HG03108 (cell line): ENCODE measurements around the gene NPPB.

Experiments
- ATAC-seq: cut with Tn5 transposase; IDR thresholded peaks from one replicate; pipeline ENCODE4 v1.9.1; 2021; ENCODE audit warnings: moderate library complexity; ENCODE audit not compliant: unreplicated experiment

NPPB gene

DNA sequence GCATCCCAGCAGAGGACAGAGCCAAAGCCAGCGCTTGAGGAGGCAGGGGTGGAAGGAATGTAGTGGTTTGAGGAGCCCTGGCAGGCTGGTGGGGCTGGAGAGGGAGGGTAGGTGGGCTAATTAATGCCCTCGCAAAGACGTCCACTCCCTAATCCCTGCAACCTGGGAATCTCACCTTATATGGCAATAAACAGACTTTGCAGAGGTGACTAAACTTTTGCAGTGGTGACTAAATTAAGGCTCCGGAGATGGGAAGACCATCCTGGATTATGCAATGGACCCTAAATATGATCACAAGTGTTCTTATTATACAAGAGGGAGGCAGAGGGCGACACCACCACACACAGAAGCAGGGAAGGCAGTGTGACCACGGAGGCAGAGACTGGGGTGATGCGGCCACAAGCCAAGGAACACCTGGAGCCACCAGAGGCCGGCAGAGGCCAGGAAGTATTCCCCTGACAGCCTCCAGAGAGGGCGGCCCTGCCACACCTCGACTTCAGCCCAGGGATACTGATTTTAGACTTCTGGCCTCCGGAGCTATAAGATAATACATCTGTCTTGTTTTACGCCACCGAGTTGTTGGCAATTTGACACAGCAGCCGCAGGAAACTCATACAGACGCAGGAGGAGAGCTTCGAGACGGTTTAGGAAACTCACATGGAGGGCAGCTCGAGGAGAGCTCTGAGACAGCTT lies 23.1 kb upstream of the NPPB start:
- no peak for ATAC-seq

DNA sequence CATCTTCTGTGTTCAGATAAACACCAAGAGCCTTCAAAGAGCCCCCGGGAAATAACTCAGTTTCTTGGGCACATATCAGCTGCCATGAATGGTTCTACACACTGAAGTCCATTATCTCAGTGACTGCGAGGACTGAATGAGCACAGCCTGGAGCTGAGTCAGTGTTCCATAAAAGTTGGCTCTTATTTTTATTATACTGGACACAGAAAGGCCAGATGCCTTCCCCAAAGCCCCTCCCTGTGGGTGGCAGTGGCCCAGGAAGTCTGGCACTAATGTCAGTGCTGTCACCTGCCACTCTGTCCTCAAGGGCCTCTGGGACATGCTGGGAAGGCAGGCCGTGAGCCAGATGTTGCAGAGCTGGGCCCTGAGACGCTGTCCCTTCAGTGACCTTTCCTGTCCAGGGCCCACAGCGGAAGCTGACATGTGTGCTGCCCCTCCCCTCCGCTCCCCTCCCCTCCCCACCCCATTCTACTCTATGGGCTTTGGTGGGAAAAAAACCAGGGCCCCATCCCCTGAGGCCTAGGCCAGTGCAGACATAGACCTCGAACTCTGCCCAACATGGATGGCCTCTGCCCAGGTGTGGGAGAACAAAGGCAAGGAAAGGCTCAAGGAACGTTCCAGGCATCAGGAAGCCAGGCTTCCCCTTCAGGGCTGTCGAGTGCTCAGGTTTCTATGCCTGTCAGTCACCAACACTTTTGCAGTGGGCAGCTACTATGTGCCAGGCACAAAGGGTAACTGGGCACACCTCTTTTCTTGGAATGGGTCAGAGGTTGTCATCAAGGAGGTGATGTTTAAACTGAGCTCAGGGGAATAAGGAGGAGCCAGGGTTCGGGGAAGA lies 22.4 kb upstream of the NPPB start:
- ATAC-seq: no peak

DNA sequence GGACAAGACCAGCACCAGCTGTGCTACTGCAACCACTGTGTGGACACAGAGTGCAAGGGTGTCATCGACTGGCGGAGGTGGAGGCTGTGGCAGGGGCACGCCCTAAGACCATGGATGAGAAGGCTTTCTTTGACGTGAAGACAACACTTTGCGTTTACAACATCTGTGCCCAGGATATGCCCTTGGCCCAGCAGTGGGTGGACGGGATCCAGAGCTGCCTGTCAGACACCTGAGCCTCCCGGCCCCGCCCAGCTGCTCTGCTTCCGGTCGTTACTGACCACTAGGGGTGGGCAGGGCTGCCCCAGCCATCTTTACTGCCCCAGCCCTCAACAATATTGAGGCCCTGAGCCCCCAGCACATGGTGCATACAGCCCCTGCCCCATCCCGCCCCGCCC lies 21.4 kb upstream of the NPPB start:
- no peak for ATAC-seq

DNA sequence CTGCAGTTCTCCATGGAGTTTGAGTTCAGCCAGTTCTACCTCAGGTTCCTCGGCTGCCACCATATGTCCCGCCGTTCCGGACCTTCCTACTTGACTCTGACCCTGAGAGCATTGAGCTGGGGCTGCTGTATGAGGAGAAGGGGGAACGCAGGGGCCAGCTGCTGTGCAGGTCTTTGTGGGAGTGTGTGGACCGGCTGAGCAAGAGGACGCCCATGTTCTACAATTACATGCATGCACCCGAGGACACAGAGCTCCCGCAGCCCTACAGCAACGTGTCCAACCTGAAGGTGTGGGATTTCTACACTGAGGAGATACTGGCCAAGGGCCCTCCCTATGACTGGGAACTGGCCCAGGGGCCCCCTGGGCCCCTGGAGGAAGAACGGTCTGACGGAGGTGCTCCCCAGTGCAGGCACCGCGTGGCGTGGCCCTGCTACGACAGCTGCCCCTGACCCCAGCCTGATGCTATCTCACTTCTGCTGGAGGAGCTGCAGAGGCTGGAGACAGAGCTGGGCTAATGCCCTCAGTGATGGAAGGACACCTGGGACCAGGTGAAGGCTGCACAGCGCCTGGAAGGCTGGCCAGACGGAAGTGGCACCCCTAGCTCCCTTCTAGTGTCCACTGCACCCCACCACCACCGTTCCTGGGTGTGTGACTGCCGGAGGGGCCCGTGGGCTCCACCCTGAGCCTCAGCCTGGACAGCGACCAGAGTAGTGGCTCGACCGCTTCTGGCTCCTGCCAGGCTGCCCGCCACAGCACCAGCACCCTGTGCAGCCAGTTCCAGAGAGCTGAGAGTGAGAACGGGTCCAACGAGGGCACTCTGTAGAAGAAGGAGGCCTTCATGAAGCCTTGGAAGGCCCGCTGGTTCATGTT lies 20.8 kb upstream of the NPPB start:
- ATAC-seq: no peak

DNA sequence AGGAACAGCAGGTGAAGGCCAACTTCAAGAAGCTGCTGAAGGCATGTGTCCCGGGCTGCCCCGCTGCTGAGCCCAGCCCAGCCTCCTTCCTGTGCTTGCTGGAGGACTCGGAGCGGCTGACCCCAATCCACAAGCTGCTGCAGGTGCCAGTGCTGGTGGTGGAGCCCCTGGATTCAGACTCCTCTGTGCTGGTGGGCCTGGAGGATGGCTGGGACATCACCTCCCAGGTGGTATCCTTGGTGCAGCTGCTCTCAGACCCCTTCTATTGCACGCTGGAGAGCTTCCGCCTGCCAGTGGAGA lies 20.1 kb upstream of the NPPB start:
- ATAC-seq: no peak

DNA sequence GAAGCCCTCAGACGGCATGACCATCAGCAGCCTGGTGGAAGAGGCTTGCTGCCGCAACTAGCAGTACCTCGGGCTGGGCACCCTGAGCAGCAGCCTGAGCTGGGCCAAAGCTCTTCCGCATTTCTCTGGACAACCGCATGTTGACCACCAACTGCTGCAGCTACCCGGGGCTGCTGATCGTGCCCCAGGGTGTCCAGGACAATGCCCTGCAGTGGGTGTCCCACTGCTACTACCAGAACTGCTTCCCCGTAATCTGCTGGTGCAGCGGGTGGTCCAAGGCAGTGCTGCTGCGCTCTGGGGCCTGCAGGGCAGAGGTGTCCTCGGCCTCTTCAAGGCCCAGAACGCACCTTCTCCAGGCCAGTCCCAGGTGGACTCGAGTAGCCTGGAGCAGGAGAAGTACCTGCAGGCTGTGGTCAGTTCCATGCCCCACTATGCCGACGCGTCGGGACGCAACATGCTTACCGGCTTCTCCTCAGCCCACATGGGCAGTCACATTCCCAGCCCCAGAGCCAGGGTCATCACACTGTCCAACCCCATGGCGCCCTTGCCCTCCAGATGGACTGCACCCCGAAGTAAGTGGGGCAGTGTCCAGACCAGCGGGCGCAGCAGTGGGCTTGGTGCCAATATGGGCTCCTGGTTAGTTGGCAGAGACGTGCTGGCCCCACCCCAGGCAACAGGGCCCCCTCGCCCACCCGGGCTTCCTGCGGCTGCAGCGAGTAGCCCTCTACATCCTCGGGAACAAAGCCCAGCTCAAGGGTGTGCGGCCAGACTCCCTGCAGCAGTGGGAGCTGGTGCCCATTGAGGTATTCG lies 19.5 kb upstream of the NPPB start:
- no peak for ATAC-seq

DNA sequence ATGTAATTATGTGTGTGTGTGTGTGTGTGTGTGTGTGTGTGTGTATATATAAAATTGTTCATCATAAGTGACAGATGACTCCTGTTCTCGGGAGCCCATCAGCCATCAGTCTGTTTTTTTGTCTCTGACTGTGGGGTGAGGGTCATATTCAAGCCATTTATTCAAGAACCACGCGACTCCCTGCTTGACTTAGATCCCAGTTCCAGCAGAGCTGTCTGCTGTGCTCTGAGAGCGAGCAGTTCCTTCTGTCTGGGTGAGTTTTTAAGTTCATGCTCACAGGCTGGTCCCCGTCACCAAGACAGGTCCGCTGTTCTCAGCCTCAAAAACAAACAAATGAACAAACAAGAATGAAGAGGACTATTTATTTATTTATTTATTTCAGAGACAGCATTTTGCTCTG lies 18.3 kb upstream of the NPPB start:
- no peak for ATAC-seq

DNA sequence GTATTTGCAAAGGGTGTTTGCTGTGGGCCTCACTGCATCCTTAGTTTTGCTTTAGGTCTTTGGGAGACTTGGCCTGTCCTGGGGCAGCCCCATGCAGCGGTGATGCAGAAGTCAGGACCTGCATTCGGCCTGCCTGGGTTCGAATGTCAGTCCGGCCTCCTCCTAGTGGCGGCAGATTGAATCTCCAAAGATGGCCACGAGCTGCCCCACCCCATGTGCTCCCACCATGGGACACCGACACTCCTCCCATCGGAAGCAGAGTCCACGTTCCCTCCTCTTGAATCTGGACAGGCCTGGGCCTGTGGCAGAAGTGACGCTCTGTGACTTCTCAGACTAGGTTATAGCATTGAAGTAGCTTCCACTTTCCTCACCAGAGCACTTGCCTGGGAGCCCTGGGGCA lies 16.3 kb upstream of the NPPB start:
- no peak for ATAC-seq

DNA sequence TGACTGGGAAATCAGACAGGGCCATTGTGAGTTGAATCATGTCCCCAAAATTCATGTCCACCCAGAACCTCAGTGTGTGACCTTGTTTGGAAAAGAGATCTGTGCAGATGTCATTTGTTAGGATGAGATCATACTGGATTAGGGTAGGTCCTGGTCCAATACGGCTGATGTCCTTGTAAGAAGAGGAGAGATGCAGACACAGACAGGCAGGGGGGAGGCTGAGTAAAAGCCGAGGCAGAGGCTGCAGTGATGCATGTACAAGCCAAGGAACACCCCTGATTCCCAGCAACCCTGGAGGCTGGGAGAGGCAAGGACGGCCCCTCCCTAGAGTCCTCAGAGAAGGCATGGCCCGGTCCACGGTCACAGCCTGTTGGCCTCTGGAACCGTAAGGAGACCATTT lies 15.9 kb upstream of the NPPB start:
- no peak for ATAC-seq

DNA sequence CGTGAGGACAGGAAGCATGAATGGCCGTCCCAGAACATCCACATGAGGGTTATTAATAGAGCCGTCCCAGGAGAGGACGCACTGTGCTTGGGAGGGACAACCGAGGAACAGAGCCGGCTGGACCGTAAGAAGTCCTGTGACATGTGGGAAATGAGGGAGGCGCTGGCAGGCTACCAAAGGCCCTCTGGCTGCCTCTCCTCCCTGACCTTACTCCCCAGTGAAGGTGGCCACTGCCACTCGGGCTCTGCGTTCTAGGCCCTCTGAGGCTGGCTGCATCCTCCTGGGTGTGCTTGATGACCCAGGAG lies 15.5 kb upstream of the NPPB start:
- ATAC-seq: no peak

DNA sequence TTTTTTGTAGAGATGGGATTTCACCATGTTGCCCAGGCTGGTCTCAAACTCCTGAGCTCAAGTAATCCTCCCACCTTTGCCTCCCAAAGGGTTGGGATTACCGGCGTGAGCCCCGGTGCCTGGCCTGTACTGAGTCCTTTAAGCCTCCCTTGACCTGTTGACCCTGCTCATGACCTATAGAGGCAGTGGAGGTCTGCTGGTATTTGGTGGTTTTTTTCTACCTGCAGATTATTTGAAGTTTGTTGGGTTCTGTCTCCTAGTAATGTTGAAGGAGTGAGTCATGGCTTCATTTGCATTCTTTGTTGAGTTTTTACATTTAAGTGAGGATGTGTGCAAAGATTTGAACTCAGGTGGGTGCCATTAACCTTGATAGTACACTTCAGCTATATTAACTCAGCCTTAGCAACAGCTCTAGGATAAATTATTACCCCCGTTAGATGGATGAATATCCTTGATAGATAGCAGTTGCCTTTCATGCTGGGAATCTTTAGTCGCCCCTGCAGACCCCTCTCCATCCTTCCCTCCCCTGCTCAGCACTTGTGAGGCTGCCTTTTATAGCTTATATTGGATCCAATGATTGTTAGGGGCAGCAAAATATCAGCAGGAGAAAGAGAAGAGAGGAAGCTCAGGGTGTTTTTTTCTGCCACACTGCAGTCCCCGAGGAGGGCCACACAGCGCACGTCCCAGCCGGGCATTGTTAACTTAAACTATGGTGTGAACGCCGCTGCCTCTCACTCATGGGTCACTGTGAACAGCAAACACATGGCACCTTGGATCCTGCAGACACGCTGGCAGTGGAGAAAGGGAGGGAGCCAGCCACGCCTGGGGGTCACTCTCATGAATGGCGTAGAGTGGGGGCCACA lies 14.9 kb upstream of the NPPB start:
- no peak for ATAC-seq

DNA sequence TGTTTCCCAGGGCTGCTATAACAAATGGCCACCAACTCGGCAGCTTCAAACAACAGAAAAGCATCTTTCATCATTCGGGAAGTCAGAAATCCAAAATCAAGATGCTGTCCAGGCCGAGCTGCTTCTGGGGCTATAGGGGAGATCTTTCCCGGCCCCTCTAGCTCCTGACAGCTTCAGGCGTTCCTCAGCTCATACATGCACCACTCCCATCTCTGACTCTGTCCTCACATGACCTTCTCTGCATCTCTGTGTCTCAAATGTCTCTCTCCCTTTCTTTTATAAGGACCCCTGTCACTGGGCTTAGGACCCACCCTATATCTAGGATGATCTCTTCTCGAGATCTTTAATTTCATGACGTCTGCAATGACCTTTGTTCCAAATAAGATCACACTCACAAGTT lies 13.8 kb upstream of the NPPB start:
- no peak for ATAC-seq

DNA sequence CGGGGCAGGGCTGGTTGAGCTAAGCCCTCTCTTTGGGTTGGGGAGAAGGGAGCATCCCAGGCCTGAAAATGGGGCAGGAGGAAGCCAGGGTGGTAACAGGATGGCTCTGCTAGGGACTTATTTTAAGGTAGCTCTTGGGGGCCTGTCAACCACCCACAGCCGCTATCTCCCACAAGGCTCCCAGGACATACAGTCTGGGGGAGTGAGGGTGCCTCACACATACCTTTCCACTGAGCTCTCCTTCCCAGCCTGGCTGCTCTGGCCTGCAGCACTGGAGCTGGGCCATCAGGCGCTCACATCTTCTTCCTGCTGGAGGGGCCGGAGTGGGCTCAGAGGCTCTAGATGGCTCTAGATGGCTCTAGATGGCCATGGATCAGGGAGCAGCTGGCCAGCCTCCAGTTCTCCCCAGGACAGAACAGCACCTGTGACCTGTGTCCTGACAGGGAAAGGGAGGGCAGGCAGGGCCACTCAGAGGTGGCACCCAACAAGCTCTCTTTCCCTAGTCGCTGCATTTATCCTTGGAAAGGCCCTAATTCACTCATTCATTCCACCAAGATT lies 11.0 kb upstream of the NPPB start:
- no peak for ATAC-seq

DNA sequence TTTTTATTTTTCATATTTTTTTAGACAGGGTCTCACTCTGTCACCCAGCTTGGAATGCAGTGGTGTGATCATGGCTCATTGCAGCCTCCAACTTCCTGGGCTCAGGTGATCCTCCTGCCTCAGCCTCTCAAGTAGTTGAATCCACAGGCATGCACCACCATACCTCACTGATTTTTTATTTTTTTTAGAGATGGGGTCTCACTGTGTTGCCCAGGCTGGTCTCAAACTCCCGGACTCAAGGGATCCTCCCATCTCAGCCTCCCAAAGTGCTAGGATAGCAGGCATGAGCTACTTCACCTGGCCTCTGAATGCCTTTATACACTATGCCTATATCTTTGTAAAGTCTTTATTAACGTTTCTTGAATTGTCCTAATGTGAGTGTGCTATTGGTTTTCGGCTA lies 10.4 kb upstream of the NPPB start:
- no peak for ATAC-seq

DNA sequence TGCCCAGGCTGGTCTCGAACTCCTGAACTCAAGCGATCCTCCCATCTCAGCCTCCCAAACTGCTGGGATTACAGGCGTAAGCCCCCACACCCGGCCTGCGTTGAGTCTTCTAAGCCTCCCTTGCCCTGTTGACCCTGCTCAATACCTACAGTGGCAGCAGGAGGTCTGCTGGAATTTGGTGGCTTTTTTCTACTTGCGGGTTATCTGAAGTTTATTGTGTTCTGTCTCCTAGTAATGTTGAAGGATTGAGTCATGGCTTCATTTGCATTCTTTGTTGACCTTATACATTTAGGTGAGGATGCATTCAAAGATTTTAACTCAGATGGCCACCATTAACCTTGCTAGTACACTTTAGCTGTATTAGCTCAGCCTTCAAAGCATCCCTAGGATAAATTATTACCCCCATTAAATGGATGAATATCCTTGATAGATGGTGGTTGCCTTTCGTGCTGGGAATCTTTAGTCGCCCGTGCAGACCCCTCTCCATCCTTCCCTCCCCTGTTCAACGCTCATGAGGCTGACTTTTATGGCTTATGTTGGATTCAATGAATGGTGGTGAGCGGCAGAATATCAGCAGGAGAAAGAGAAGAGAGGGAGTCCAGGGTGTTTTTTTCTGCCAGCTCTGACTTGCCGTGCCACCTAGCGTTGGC lies 9.7 kb upstream of the NPPB start:
- no peak for ATAC-seq

DNA sequence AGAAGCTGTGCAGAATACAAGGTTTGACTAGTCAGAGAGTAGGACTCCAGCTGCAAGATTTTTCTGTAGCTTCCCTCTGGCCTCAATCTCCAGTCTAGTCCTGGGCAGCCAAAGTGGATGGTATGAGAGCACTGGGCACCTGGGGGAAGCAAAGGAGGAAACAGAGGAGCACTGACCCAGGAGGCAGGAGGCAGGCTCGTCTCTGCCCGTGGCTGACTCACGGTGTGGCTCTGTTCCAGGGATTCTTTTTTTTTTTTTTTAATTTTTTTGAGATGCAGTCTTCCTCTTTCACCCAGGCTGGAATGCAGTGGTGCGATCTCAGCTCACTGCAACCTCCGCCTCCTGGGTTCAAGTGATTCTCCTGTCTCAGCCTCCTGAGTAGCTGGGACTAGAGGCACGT lies 4.1 kb upstream of the NPPB start:
- ATAC-seq: no peak

DNA sequence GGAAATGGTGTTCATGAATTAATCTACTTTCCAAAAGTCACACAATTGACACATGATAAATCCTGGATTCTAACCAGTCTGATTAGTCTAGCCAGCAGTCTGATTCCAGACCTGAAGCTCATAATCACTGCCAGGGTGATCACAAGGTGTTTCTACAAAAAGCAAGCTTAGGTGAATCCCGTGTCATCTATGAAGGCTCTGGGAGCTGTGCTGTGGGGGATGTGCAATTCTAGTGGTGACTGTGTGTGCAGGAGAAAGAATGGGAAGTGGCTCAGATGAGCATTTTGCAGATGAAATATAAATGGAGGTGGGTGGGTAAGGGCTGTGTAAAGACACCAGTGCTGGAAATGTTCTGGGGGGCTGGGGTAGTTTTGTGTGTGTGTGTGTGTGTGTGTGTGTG lies 1.8 kb upstream of the NPPB start:
- ATAC-seq: no peak

DNA sequence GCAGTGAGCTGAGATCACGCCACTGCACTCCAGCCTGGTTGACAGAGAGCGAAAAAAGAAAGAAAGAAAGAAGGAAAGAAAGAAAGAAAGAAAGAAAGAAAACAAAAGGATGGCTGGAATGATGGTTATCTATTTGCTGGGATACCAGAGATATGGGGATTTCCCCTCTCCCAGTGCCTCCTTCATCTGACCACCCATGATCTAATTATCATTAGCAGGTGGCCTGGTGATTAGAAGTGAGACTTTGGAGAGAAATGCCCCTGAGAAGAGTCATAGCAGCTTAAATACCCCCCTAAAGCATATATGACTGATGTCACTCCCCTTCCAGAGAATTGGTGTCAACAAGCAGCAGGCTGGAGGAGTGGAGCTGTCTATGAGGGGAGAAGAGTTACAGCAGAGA lies 1.3 kb upstream of the NPPB start:
- no peak for ATAC-seq
